ENCODE measurements around the gene ASTN1.

ASTN1 gene

DNA sequence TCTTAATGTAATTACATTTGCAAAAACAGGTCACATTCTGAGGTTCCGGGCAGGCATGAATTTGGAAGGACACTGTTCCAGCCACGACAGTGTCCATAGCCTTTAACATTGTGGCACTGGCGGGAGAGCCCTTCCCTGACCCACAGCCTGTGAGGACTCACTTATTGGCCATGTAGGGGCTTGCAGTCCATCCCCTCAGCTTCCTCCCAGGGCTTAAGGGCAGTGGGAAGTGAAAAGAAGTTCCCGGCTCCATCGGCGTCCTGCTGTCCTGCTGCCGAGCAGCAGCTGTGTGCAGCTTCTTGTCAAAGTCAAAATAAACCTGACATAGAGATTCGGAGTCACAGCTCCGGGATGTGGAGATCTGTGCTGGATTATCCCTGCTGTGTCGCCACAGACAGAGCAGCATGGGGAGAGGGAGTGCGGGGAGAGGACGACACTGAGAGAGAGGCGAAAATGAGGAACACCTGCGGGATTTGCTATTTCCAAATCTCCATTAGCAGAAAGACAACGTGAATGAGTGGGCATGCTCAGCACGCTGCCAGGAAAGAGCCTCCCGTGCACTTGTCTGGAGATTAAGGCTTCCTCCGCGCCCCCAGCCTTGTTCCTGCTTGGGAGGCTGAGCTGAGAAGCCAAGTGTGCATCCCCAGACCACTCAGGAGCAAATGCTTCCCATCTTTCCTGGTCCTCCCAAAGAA, 260.3 kb downstream of the ASTN1 start:
- H3K4me1 Mint-ChIP-seq, result peaks cover 18% of the 10 kb centered on the region
- no peaks in the 10 kb centered on the region for H3K36me3 Mint-ChIP-seq (ENCODE audit: low read depth)
- H3K9me3 Mint-ChIP-seq, result no peaks in the 10 kb centered on the region
- TF ChIP-seq, protein P1, sequence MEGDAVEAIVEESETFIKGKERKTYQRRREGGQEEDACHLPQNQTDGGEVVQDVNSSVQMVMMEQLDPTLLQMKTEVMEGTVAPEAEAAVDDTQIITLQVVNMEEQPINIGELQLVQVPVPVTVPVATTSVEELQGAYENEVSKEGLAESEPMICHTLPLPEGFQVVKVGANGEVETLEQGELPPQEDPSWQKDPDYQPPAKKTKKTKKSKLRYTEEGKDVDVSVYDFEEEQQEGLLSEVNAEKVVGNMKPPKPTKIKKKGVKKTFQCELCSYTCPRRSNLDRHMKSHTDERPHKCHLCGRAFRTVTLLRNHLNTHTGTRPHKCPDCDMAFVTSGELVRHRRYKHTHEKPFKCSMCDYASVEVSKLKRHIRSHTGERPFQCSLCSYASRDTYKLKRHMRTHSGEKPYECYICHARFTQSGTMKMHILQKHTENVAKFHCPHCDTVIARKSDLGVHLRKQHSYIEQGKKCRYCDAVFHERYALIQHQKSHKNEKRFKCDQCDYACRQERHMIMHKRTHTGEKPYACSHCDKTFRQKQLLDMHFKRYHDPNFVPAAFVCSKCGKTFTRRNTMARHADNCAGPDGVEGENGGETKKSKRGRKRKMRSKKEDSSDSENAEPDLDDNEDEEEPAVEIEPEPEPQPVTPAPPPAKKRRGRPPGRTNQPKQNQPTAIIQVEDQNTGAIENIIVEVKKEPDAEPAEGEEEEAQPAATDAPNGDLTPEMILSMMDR (IDR thresholded peaks at IDR 0.05), result no peak
- H3K27ac Mint-ChIP-seq, result no peak overlapping the region
- DNase-seq, result no peak
- peaks cover 24% of the 10 kb centered on the region for H3K27me3 Mint-ChIP-seq (ENCODE audit: low read depth, poor library complexity)
- peak overlapping the region; percentile 54 for H3K4me3 Mint-ChIP-seq

DNA sequence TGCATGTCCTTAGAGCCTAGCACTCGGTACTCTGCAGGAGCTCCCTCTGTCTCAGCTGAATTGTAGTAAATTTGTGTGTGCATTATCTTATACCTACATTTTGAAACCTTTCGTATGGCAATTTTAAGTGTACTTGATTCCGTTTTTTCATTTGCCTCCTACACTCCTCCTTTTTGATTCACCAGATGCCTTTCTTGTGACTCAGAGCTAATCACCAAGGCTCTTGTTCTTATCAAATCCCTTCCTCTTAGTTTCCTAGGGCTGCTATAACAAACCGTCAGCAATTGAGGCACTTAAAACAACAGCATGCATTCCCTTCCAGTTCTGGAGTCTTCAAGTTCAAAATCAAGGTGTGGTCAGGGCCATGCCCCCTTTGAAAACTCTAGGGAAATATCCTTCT, 261.0 kb downstream of the ASTN1 start:
- TF ChIP-seq, protein P1 (IDR thresholded peaks at IDR 0.05), result no peak
- Mint-ChIP-seq H3K4me3 (no peak overlapping the region), H3K4me1 (peaks cover 23% of the 10 kb centered on the region), H3K36me3 (ENCODE audit: low read depth) (no peaks in the 10 kb centered on the region), H3K27me3 (ENCODE audit: low read depth, poor library complexity) (peaks cover 24% of the 10 kb centered on the region), H3K9me3 (no peaks in the 10 kb centered on the region), H3K27ac (no peak overlapping the region)
- DNase-seq, result no peak

DNA sequence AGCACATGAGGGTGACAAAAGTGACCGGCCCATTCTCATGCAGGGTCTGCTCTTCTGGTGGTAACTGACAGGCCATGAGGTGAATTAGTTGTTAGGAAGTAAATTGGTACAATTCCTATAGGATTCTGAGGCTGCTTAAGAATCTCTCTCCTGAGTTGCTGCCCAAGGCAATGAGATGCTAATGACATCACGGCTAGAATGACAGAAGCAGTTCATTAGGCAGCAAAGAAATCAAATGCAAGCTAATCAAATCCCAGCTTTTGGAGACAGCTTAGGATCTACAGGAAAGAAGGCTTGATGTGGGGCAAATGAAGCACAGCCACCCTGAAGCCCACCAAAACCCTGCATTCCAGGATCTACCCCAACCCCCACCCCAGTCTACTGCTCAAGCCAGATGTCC, 265.2 kb downstream of the ASTN1 start:
- TF ChIP-seq, protein P1 (IDR thresholded peaks at IDR 0.05), result no peak
- Mint-ChIP-seq H3K27me3 (ENCODE audit: low read depth, poor library complexity) (peaks cover 19% of the 10 kb centered on the region), H3K4me3 (no peak overlapping the region), H3K9me3 (no peaks in the 10 kb centered on the region), H3K36me3 (ENCODE audit: low read depth) (no peaks in the 10 kb centered on the region), H3K27ac (no peak overlapping the region), H3K4me1 (peaks cover 24% of the 10 kb centered on the region)
- no peak for DNase-seq

DNA sequence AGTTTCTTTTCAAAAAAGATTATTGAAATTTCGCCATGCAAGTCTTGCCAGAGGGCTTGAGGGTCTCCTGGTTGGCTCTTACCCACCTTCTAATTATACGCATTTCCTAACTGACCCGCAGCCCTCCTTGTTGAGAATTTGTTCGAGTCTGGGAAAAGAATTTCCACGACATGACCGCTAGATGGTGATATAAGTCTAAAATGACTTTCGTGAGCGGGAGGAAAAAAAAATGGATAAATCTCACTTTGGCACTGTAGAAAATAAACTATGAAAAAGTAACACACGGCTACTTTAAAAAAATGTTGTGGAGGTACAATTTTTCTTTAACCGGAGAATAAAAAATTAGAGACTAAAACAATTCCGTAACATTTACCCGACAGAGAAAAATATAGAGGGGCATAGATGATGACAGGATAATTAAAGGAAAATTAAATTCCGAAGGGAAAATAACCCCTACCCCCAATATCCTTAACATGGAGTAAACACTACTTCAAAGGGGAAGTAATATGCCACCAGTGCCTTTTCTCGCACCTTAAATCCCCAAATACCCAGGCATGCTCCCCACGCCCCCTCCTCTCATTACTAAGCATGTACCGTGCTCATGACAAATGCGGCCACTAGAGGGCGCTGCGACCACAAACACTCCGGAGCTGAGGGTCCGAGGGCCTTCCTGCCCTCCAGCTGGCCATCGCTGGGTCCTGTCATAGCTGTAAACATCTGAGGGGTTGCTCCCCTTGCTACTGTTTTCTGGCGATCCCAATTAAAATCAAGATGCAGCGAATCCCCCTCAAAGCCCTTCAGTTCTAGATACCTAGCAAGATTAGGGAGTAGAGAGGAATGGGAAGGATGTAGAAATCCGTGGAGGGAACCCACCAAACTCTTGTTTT, 266.9 kb downstream of the ASTN1 start:
- peak overlapping the region; percentile 82 for H3K4me3 Mint-ChIP-seq
- H3K4me1 Mint-ChIP-seq, result peaks cover 18% of the 10 kb centered on the region
- H3K9me3 Mint-ChIP-seq, result no peaks in the 10 kb centered on the region
- TF ChIP-seq, protein P1 (IDR thresholded peaks at IDR 0.05), result peak; percentile 74
- no peak overlapping the region for H3K27ac Mint-ChIP-seq
- H3K36me3 Mint-ChIP-seq (ENCODE audit: low read depth), result no peaks in the 10 kb centered on the region
- peak; percentile 91 for DNase-seq
- peaks cover 14% of the 10 kb centered on the region for H3K27me3 Mint-ChIP-seq (ENCODE audit: low read depth, poor library complexity)

DNA sequence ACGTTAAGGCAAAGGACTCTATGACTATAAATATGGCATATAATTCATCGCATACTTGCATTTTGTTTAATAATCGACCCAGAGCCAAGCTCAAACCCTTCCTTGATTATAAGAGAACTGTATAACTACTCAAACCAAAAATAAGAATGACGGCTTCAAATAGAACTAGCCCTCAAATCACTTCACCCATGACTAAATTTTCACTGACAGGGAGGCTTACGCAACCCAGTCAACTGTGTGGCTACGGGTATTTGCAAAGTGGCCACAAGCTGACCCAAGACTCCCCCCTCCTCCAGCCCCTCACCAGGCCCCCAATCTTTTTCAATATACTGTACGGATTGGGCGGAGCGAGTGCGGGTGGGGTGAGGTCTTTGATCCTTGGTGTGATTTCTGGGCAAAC, 268.3 kb downstream of the ASTN1 start:
- Mint-ChIP-seq H3K9me3 (no peaks in the 10 kb centered on the region), H3K36me3 (ENCODE audit: low read depth) (no peaks in the 10 kb centered on the region), H3K4me1 (peaks cover 18% of the 10 kb centered on the region), H3K27ac (no peak overlapping the region), H3K4me3 (no peak overlapping the region), H3K27me3 (ENCODE audit: low read depth, poor library complexity) (peaks cover 8% of the 10 kb centered on the region)
- TF ChIP-seq, protein P1 (IDR thresholded peaks at IDR 0.05), result no peak
- DNase-seq, result no peak

Measured in nephron progenitor cell (in vitro differentiated cells).